Stimulated activated CD8-positive, alpha-beta memory T cell treated with anti-CD3 and anti-CD28 coated beads, Interleukin-4, amount 100 ng/mL, for 24 hours (primary cell): Measurements from ENCODE around the gene DMRTC2.
A peak's percentile ranks its signal among the peaks of the same experiment; 100 is the strongest.
"Not testable (repeated sequence)": the region's sequence is repeated elsewhere in the genome, so short reads cannot be mapped to it uniquely, and the experiment has no call there.

Experiments
- DNase-seq: peaks from one replicate; pipeline ENCODE4 v3.0.0-alpha.2; 2020; ENCODE audit warnings: low read depth

The DMRTC2 gene

DNA sequence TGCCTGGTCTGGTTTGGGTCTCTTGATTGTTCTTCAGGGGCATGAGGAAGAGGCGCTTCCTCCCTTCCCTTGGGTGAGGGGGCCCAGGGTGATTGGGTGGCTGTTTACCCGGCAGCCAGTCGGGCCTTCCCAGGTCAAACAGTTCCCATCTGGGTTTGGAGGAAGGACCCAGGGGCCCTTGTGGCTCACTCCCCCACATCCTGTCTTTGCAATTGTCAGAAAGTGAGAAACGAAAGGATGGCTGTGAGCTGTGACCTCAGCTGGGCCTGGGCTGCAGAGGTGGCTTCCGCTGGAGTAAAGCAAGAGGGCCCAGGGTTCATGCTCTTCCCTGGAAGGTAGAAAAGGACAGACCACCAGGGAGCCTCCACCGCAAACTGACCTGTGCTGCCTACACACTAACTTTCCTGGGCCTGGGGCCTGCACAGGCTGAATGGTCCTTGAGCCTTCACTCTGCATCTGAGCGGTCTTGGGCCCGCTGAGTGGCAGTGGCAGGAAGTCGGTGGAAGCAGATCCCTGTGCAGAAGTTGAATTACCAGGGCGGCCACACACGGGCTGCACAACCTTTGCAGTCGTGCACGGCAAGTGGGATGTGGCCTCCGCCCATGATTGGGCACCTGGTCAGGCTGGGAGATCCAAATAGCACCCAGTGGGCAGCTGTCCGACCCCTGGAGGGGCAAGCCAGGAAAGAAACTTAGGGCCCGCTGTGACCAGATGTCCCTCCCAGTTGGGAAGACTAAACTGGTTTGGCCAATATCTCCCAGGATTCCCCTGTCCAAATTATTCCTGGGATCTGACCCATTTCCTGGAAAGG is 26.9 kb downstream of the DMRTC2 start:
- DNase-seq, result peak; percentile 41

DNA sequence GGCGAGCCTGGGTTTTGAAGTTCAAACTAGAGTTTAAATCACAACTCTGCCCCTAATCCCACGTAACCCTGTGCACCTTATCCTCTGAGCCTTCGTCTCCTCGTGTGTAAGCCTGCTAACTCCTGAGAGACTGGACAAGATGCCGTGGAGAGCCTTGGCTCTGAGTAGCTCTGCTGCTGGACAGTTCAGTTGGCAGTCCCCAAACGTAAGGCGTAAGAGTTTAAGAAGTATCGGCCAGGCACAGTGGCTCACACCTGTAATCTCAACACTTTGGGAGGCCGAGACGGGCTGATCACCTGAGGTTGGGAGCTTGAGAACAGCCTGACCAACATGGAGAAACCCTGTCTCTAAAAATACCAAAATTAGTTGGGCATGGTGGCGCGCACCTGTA is 27.5 kb downstream of the DMRTC2 start:
- no peak for DNase-seq

DNA sequence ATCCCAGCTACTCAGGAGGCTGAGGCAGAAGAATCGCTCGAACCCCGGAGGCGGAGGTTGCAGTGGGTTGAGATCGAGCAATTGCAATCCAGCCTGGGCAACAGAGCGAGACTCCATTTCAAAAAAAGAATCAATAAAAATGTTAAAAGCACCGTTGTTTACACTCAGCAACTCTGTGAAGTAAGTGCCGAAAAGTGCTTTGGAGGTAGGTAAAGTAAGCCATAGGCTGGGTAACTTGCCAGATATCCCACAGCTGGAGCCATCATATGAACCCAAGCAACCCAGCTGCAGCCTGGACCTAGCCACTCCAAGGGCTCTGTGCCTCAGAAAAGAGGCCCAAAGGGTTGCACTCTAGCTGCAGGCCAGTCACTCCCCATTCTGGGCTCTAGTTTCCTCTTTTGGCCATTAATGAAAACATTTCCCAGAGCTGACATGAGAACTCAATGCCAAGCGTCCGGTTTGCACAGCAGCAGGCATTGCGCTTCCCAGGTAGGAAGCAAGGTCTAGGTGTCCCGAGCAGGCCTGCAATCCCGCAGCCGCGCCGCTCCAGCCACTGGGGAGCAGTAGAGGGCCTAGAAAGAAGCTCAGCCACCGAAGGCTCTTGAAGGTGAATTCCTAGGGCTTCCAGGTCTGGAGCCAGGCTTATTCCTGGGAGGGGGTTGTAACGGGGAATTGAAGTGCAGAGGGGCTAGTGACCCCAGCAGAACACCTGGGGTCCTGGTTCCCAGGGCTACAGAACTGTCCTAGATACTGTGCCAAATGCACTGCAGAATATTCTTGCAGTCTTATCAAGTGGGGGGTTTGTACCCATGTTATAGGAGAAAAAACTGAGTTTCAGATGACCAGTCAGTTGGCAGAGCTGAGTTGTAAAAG is 28.2 kb downstream of the DMRTC2 start:
- peak; percentile 46 for DNase-seq

- not testable (repeated sequence) for DNase-seq
Observed at GRCh38 chr19:41875973-41876372, 31.1 kb downstream of the DMRTC2 start.

DNA sequence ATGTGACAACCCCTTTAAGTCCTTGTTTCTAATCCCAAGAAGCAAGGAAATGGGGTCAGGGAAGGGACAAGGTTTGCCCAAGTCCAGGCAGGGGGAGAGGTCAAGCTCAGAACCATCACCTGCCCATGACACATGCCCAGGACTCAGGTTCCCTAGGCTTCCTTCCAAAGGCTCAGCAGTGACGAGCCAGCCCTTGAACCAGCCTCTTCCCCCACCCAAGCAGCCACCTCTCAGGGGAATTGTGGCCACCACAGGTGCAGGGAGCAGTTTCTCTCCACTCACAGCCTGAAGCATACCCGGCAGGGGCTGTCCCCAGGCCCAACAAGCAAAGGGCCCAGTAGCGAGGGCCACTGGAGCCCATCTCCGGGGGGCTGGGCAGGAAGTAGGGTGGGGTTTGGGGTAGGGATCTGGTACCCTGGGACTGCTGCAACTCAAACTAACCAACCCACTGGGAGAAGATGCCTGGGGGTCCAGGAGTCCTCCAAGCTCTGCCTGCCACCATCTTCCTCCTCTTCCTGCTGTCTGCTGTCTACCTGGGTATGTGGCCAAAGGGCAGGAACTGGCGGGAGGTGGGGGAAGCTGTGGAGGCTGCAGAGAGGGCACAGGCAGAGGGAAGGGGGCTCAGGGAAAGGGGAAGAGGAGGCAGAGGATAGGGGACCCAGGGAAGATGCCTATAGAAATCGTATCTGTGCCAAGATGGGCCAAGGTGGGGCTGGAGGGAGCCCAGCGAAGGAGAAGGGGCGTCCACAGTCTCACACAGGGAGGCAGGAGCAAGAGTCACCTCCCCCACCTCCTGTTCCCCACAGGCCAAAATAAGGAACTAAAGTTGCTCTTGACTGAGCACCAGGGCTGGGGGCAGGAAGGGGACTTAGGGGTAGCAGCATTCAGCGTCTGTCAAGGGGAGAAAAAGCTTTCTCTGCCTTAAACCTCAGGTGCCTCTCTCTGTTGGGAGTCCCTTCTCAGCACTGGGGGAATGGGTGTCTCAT is 32.3 kb downstream of the DMRTC2 start, which contains the start of gene CD79A:
Gene CD79A, plus strand, starts transcription at position 433 of the 986 bp plus-strand sequence. Its CDS starts 26 bp downstream, at position 459.
- DNase-seq, result no peak

- DNase-seq, result no peak
Observed at GRCh38 chr19:41877916-41878905, 33.4 kb downstream of the DMRTC2 start.

GRCh38 chr19:41879080-41879479 is 34.2 kb downstream of the DMRTC2 start:
- DNase-seq, result no peak

GRCh38 chr19:41879670-41880328 is 35.0 kb downstream of the DMRTC2 start:
- DNase-seq, result no peak

- no peak for DNase-seq
Observed at GRCh38 chr19:41880329-41880708, 35.5 kb downstream of the DMRTC2 start.

- DNase-seq, result peak; percentile 53
Observed at GRCh38 chr19:41882568-41883462, 38.0 kb downstream of the DMRTC2 start, which contains the start of gene ARHGEF1. Gene ARHGEF1, plus strand, starts transcription at chr19:41883184. Its CDS starts 4,899 bp downstream, at chr19:41888083.

- DNase-seq, result no peak
Observed at GRCh38 chr19:41883463-41883820, 38.6 kb downstream of the DMRTC2 start.

DNA sequence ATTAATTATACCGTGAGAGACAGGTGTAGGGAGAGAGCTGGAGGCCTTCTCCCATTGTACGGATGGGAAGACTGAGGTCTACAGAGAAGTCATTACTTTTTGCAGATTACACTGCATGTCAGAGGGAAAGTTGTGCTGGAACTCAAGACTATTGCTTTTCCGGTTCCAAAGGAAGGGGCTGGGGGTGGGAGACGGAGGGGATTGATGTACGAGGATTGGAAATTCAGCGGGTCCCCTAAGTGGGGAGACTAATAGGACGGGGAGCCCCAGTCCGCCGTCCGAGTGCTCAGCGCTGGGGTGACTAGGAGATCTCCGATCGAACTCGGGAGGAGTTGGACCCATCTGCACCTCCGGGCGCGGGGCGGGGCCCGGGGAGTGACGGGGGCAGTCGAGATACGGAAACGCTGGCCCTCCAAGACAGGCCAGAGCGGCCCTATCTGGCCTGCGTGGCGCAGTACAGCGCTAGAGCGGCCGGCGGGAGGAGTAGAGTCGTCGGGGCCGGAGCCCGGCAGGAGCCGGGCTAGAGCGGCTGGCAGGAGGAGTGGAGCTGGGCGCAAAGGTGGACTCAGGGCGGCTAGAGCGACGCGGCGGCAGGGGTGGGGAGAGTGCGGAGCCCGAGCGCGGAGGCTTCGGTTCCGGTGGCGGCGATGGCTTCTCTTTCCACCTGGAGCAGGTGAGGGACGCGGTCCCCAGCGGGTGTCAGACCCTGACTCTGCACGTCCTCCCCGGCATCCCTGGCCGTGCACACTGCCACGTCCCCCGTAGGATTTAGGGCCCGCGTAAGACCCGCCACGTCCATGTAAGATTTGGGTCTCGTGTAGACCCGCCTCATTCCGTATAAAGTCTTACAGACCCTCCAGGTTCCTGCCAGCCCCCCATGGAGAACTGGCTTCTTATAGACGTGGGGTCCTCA is 39.2 kb downstream of the DMRTC2 start:
- DNase-seq, result peak; percentile 85

DNA sequence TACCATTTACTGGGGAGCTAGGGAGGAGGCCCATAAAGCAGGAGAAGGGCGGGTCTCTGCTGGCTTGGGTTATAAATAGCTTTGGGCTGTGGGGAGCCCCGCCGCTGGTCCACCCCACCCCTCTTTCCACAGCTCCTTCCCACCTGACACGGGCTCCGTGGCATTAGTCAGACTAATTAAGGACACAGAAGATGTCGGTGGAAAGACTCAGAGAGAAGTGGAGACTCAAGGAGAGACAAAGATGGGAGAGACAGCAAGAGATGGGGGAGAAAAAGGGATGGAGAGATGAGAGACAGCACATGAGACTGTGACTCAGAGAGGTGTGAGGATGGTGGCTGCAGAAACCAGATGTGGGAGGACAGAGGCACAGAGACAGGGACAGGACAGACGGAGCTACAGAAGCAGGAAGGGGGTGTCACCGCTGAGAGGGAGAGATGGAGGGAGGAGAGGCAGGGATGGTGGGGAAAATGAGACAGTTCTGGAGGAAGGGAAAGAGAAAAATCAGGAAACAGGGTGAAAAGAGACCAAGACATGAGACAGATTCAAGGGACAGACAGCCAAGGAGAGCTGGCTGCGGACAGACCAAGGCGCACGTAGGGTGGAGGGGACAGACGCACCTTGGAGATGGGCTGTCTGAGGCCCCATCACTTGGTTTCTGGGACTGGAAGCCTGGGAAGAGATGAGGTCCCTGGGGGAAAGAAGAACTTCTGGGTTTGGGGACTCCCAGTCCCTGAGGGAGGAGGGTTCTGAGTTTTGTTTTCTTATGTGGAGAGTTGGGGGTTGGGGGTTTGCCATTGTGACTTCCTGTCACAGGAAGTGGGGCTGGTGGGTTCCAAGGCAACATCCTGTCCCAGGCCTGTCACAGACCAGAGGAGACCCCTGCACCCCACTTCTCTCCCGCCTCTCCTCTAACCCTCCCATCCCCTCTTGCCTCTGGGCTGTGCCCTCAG is 42.2 kb downstream of the DMRTC2 start:
- DNase-seq, result peak; percentile 51

DNA sequence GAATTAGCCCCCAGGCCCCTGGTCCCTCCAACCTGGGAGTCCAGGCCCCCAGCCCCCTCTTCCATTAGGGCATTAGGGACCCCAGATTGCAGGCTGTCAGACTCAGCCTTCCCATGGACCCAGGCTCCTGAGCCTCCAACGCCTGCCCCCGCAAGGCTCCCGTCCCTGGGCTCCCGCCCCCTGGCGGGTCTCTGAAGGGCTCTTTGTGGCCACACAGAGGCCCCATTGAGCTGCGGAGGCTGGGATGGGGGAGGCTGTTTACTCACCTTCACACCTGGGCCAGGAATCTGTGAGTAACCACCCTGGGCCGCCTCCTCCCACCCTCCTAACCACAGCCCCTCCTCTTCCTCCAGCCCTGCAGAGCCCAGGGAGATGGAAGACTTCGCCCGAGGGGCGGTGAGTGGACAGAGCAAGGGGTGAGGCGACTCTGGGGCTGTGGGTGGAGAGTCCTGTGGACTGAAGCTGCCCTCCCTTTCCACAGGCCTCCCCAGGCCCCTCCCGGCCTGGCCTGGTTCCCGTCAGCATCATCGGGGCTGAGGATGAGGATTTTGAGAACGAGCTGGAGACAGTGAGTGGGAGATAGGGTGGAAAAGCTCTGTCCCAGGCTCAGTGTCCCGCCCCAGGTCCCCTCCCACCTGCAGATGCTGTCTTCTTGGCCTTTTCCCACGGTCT is 43.0 kb downstream of the DMRTC2 start:
- DNase-seq, result peak; percentile 81

GRCh38 chr19:41888926-41889325 is 44.1 kb downstream of the DMRTC2 start:
- no peak for DNase-seq

- no peak for DNase-seq
Observed at GRCh38 chr19:41889896-41890295, 45.1 kb downstream of the DMRTC2 start.
